Stimulated activated CD8-positive, alpha-beta memory T cell treated with anti-CD3 and anti-CD28 coated beads, Interleukin-12 subunit alpha, Interleukin-12 subunit beta, amount 100 ng/mL, for 24 hours (primary cell): ENCODE measurements around the gene UBE2K.
"Not testable (repeated sequence)": the region's sequence is repeated elsewhere in the genome, so short reads cannot be mapped to it uniquely, and the experiment has no call there.

Experiments
- DNase-seq: peaks from one replicate; pipeline ENCODE4 v3.0.0-alpha.2; 2020; ENCODE audit errors: extremely low read depth

UBE2K gene

GRCh38 chr4:39729557-39729956, 31.6 kb downstream of the UBE2K start:
- DNase-seq = no peak

DNA sequence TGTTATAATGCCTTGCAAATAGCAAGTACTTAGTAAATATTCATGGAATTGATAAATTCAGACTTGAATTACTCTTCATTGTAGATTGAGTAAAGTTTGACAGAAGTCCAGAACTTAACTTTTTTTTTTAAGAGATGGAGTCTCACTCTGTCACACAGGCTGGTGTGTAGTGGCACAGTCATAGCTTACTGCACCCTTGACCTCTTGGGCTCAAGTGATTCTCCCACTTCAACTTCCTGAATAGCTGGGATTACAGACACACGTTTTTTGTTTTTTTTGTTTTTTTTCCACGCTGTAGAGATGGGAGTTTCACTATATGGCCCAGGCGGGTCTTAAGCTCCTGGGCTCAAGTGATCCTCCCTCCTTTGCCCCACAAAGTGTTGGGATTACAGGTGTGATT, 32.1 kb downstream of the UBE2K start:
- no peak for DNase-seq

- no peak for DNase-seq
These were observed 34.0 kb downstream of the UBE2K start for GRCh38 chr4:39731908-39732307.

DNA sequence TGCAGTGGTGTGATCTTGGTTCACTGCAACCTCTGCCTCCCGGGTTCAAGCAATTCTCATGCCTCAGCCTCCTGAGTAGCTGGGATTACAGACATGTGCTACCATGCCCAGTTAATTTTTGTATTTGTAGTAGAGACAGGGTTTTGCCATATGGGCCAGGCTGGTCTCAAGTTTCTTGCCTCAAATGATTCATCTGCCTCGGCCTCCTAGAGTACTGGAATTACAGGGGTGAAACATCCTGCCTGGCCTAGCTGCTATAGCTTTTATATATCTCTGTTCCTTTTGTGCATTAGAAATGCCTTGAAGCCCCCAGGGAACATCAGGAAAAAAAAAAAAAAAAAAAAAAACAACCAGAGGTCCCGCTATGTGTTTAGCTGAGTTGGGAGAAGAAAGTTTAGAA, 34.8 kb downstream of the UBE2K start:
- no peak for DNase-seq

DNA sequence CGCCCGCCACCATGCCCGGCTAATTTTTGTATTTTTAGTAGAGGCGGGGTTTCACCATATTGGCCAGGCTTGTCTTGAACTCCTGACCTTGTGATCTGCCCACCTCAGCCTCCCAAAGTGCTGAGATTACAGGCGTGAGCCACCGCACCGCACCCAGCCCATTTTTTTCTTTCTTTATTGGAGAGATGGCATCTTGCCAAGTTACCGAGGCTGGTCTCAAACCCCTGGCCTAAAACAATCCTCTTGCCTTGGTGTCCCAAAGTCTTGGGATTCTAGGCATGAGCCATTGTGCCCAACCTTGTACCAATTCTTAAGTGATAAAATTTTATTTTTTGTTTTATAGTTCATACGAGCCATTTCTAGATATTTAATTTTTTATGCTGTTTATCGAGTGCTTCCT, 41.7 kb downstream of the UBE2K start:
- DNase-seq = not testable (repeated sequence)

DNA sequence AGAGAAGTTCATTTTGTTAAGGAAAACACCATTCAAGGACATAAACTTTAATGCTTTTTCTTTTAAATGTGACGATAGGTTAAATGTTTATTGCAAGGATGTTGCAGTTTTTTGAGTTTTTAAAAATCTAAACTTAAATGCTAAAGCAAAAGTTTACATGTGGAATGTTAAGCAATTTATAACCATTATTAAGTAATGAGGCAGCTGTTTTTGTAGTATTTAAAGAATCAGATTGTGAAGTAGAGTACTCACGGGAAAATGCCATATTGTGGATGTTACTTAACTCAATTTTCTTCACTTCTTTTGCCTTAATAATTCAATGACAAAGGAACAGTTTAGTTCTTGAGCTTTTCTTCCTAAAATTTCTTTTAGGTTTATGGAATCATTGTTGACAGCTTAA, 43.5 kb downstream of the UBE2K start:
- no peak for DNase-seq

DNA sequence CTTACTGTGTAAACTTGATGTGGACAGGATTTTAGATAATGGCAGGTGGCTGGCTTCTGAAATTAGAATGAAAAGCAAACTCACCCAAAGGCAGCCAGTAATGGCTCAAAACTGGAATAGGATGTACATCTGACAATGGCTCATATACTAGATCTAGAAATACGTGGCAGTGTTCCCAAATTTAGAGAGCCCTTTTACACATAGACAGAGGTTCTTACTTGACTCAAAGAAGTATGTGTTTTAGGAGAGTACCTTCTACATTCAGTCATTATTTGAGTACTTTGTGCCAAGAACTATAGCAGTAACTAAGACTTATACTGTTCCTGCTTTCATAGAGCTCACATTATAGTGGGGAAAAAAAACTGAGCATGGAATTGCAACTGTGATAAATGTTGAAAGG, 48.0 kb downstream of the UBE2K start:
- DNase-seq = no peak

- DNase-seq = no peak
These were observed 52.3 kb downstream of the UBE2K start for GRCh38 chr4:39750216-39750615.

GRCh38 chr4:39754309-39754708, 56.4 kb downstream of the UBE2K start:
- DNase-seq = no peak

GRCh38 chr4:39756159-39756558, 58.2 kb downstream of the UBE2K start:
- no peak for DNase-seq

DNA sequence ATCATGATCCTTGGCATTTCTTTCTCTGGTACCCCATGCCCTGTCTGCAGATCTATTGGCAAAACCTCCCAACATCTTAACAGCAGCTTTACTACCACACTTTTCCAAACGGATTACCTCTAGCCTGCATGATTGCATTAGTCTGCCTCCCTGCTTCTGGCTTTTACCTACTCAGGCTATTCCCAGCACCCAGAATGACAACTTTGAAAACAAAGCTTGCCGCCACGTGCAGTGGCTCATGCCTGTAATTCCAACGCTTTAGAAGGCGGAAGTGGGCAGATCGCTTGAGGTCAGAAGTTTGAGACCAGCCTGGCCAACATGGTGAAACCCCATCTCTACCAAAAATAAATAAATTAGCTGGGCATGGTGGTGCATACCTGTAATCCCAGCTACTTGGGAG, 60.2 kb downstream of the UBE2K start:
- DNase-seq = no peak

GRCh38 chr4:39759569-39759968, 61.6 kb downstream of the UBE2K start:
- no peak for DNase-seq

- DNase-seq = no peak
These were observed 63.2 kb downstream of the UBE2K start for GRCh38 chr4:39761005-39761667.

DNA sequence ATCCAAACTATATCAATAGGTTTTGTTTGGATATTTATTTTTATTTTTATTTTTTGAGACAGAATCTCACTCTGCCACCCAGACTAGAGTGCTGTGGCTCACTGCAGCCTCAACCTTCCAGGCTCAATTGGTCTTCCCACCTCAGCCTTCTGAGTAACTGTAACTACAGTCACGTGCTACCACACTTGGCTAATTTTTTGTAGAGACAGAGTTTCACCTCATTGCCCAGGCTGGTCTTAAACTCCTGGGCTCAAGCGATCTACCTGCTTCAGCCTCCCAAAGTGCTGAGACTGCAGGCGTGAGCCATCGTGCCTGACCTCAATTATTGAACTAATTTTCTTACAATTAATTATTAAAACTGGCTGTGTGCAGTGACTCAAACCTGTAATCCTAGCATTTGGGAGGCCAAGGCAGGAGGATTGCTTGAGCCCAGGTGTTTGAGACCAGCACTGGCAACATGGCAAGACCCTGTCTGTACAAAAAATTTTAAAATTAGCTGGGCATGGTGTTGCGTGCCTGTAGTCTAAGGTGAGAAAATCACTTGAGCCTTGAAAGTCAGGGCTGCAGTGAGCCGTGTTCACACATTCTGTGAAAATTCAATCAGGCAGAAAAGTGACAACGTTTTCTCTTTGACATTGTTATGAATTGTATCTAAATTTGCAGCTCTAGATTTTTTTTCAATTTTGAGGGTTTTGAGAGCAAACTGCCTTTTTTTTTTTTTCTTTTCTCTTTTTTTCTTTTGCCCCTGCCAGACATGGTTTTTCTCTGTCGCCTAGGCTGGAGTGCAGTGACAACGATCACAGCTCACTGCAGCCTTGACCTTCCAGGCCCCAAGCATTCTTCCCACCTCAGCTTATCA, 66.0 kb downstream of the UBE2K start:
- DNase-seq = no peak

DNA sequence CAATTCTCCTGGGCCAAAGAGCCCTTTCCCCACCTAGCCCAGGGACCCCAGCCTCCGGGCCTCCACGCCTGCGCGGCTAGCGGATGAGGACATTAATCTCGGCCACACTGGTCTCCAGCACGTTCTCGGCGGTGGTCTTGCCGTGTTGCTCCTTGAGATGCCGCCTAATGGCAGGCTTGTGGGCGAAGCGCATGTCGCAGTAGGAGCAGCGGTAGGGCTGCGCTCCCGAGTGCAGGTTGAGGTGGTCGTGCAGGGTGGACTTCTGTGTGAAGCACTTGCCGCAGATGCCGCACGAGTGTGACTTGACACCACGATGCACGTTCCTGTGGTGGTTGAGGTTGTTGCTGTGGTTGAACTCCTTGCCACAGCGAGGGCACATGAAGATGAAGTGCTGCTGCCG, 72.1 kb downstream of the UBE2K start:
- DNase-seq = no peak

GRCh38 chr4:39770471-39770870, 72.5 kb downstream of the UBE2K start:
- DNase-seq = no peak

- no peak for DNase-seq
These were observed 73.2 kb downstream of the UBE2K start for GRCh38 chr4:39770969-39771724.

DNA sequence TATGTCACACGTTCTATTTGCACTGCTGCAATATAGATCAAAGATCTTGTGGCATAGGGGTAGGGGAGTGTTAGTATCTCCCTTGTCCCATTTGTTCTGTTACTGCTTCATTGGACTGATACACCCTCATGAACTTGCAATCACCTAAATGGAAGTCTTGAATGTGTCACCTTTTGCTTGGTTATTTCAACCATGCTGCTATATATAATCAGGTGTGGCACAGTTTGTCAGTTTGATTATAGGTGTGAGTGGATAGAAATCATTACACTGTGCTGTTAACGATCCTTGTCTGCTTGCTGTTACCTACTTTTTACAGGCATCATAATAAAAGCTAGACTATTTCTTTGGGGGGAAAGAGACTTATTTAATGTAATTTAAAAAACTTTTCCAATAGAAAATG, 84.1 kb downstream of the UBE2K start:
- not testable (repeated sequence) for DNase-seq

- no peak for DNase-seq
These were observed 87.1 kb downstream of the UBE2K start for GRCh38 chr4:39785083-39785482.

- no peak for DNase-seq
These were observed 88.9 kb downstream of the UBE2K start for GRCh38 chr4:39786838-39787237.

GRCh38 chr4:39792128-39792527, 94.2 kb downstream of the UBE2K start:
- no peak for DNase-seq

- no peak for DNase-seq
These were observed 94.6 kb downstream of the UBE2K start for GRCh38 chr4:39792529-39792928.

- DNase-seq = not testable (repeated sequence)
These were observed 95.0 kb downstream of the UBE2K start for GRCh38 chr4:39792976-39793375.
